Mucosa of descending colon (tissue), 3 donors: ENCODE results near the gene RHD. TPM values are rescaled to one million over a fixed set of nuclear protein-coding genes. Genes with fewer than 3 reads are reported as not detected.
"Not testable (repeated sequence)": the region's sequence is repeated elsewhere in the genome, so short reads cannot be mapped to it uniquely, and the experiment has no call there.

Experiments
- ATAC-seq: fragments of 200-7000 bp; cut with Tn5 transposase; one replicate; pipeline ENCODE4 v1.9.1; 2020; ENCODE audit warnings: mild to moderate bottlenecking, moderate library complexity
- DNase-seq, 3 donors: peaks; one replicate each; pipeline ENCODE4 v3.0.0-alpha.2; 2020
- H3K36me3 ChIP-seq: fragments of 200-600 bp; one replicate; pipeline ENCODE4 v1.8.0; 2021; ENCODE audit warnings: low read depth, mild to moderate bottlenecking
- H3K4me1 ChIP-seq: fragments of 200-600 bp; one replicate; pipeline ENCODE4 v1.8.0; 2021; ENCODE audit warnings: low read depth, mild to moderate bottlenecking
- H3K4me3 ChIP-seq: fragments of 200-600 bp; one replicate; pipeline ENCODE4 v1.8.0; 2021; ENCODE audit warnings: mild to moderate bottlenecking
- H3K9me3 ChIP-seq: fragments of 200-600 bp; one replicate; pipeline ENCODE4 v1.8.0; 2021; ENCODE audit warnings: mild to moderate bottlenecking
- CTCF ChIP-seq: fragments of 200-600 bp; IDR thresholded peaks from one replicate; pipeline ENCODE4 v1.8.0; 2022; ENCODE audit warnings: antibody characterized with exemption, mild to moderate bottlenecking
- intact Hi-C, 2 donors: fragments of 100-400 bp; cut with DNase I in 1 of 2; cut with micrococcal nuclease in 1 of 2; formaldehyde crosslinking; loops; one replicate each; pipeline versions ENCODE4 v1.11.0 to v1.11.1; 2022; cut with DNase I, micrococcal nuclease
- total RNA-seq, 3 donors: library from RNA; stranded (reverse); fragmentation: NEBNext Ultra II Directional in 2 of 3; extraction: Animal tissue kit (Norgen Biotek cat#: 25700) in 2 of 3; gene quantifications; one replicate each; pipeline versions ENCODE4 v1.2.1 to v1.2.4, GENCODE V29; 2021 to 2023
- donor health status: DM: no; HTN: no; CAD: no; lungs with moderate emphysema.
- donor health status: DM: no; HTN: no; CAD: no.
- donor health status: DM: no; HTN: yes; CAD: no.

RHD gene
- total RNA-seq, 3 donors from 2014 or later, result not detected

- H3K4me3 ChIP-seq, result no peak overlapping the region
- H3K9me3 ChIP-seq, result no peaks in the 10 kb centered on the region
- H3K4me1 ChIP-seq, result no peaks in the 10 kb centered on the region
- no peaks in the 10 kb centered on the region for H3K36me3 ChIP-seq
- intact Hi-C loops, result no loop called here
- ATAC-seq, result no peak
- no peak for DNase-seq
- TF ChIP-seq CTCF, result no peak
These were observed 88.6 kb downstream of the RHD start for GRCh38 chr1:25360596-25361581.

- ATAC-seq (no peak), DNase-seq (no peak)
- no peak overlapping the region for H3K4me3 ChIP-seq
- no peak for TF ChIP-seq CTCF
- no peaks in the 10 kb centered on the region for H3K36me3 ChIP-seq
- intact Hi-C loops, result no loop called here
- no peaks in the 10 kb centered on the region for H3K4me1 ChIP-seq
- no peaks in the 10 kb centered on the region for H3K9me3 ChIP-seq
These were observed 89.6 kb downstream of the RHD start for GRCh38 chr1:25361901-25362300.

- H3K36me3 ChIP-seq, H3K4me3 ChIP-seq, DNase-seq, H3K4me1 ChIP-seq, intact Hi-C loops, H3K9me3 ChIP-seq: not testable (repeated sequence)
- ATAC-seq, result peak; percentile 23
These were observed 90.6 kb downstream of the RHD start for GRCh38 chr1:25362634-25363559.

GRCh38 chr1:25369241-25369640 lies 96.9 kb downstream of the RHD start:
- Histone ChIP-seq H3K36me3 (no peaks in the 10 kb centered on the region), H3K4me3 (no peak overlapping the region), H3K4me1 (no peaks in the 10 kb centered on the region), H3K9me3 (no peaks in the 10 kb centered on the region)
- TF ChIP-seq CTCF, result no peak
- ATAC-seq (no peak), DNase-seq (no peak)
- intact Hi-C loops, result no loop called here

GRCh38 chr1:25369691-25370271 lies 97.5 kb downstream of the RHD start:
- H3K4me3 ChIP-seq, H3K4me1 ChIP-seq, DNase-seq, intact Hi-C loops, ATAC-seq, H3K9me3 ChIP-seq, H3K36me3 ChIP-seq: not testable (repeated sequence)

GRCh38 chr1:25371757-25372156 lies 99.4 kb downstream of the RHD start:
- ATAC-seq, H3K9me3 ChIP-seq, H3K36me3 ChIP-seq, H3K4me1 ChIP-seq, intact Hi-C loops, H3K4me3 ChIP-seq, DNase-seq: not testable (repeated sequence)

GRCh38 chr1:25378367-25378766 lies 106.1 kb downstream of the RHD start:
- ATAC-seq, H3K9me3 ChIP-seq, H3K4me1 ChIP-seq, H3K4me3 ChIP-seq, DNase-seq, intact Hi-C loops, H3K36me3 ChIP-seq: not testable (repeated sequence)

Other genes starting within 250 kb of the RHD start
- gene SYF2, start 40.0 kb upstream of the RHD start, total RNA-seq, result 10 to 100 TPM; 44.0 to 57.9 (median 48.2) TPM
- 100 to 1,000 TPM; 151 to 179 (median 153) TPM for gene RSRP1, start 25.1 kb upstream of the RHD start, total RNA-seq
- 100 to 1,000 TPM; 110 to 149 (median 134) TPM for gene TMEM50A, start 65.8 kb downstream of the RHD start, total RNA-seq
- under 1 TPM in 1 of 3 donors, not detected in 2; 0.39 TPM for gene RHCE, start 148.3 kb downstream of the RHD start, total RNA-seq
- 10 to 100 TPM; 21.8 to 23.5 (median 22.5) TPM for gene MACO1, start 158.4 kb downstream of the RHD start, total RNA-seq